SK-N-SH (cell line): ENCODE measurements around the gene LRRC8D.

Experiments
- ELF1 ChIP-seq: IDR thresholded peaks from 2 replicates; pipeline ENCODE4 v1.4.0; 2012
- EP300 ChIP-seq, 2 experiments: IDR thresholded peaks; 2 replicates each; pipeline versions ENCODE4 v1.4.0 to v1.6.1; 2012; ENCODE audit warnings: borderline replicate concordance in 1 of 2, low read depth in 1 of 2, low read length in 1 of 2
- GATA2 ChIP-seq: sonication (generic); formaldehyde crosslinking; IDR thresholded peaks from 2 replicates; pipeline ENCODE4 v1.5.0; 2020; ENCODE audit warnings: mild to moderate bottlenecking, missing genetic modification reagents
- JUND ChIP-seq: IDR thresholded peaks from 2 replicates; pipeline ENCODE4 v1.4.0; 2012
- POLR2AphosphoS5 ChIP-seq: IDR thresholded peaks from 2 replicates; pipeline ENCODE4 v1.6.1; 2012; ENCODE audit warnings: low read depth, low read length
- USF1 ChIP-seq: IDR thresholded peaks from 2 replicates; pipeline ENCODE4 v1.4.0; 2012; ENCODE audit warnings: low read depth, borderline replicate concordance
- YY1 ChIP-seq: IDR thresholded peaks from 2 replicates; pipeline ENCODE4 v1.4.0; 2012; ENCODE audit warnings: low read depth, mild to moderate bottlenecking
- ZBTB33 ChIP-seq: IDR thresholded peaks from 2 replicates; pipeline ENCODE4 v1.4.0; 2012; ENCODE audit warnings: low read depth, borderline replicate concordance
- TF ChIP-seq, protein P1 (sequence below): fragments of 200-600 bp; sonication (generic); IDR thresholded peaks from 2 replicates; pipeline ENCODE4 v1.6.1; 2017; ENCODE audit warnings: antibody characterized with exemption, mild to moderate bottlenecking, moderate library complexity

DNA sequence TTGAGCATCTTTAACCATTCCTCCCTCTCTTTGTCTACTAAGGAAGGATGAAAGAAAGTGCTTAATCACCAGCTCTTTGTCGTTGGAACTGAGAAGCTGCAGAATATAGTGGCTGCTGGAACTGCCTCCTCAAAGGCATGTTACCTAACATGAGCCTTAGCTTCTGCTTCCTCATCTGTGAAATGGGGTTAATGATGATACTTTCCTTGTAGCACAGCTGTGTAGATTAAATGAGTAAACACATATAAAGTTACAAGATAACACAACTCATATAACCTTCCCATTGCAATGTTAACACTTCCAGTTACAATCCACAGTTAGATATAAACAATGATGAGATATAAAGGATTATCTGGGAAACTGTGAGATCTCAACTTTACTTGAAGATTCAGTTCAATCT lies 125.7 kb downstream of the LRRC8D start:
- TF ChIP-seq ZBTB33 (no peak), YY1 (no peak), ELF1 (no peak), USF1 (no peak), GATA2 (CRISPR knock-in tag) (no peak), POLR2AphosphoS5 (no peak), EP300 (IDR thresholded peaks at IDR 0.05; ENCODE audit: borderline replicate concordance in 1 of 2, low read depth in 1 of 2, low read length in 1 of 2) (no peak), JUND (no peak)
- TF ChIP-seq, protein P1, sequence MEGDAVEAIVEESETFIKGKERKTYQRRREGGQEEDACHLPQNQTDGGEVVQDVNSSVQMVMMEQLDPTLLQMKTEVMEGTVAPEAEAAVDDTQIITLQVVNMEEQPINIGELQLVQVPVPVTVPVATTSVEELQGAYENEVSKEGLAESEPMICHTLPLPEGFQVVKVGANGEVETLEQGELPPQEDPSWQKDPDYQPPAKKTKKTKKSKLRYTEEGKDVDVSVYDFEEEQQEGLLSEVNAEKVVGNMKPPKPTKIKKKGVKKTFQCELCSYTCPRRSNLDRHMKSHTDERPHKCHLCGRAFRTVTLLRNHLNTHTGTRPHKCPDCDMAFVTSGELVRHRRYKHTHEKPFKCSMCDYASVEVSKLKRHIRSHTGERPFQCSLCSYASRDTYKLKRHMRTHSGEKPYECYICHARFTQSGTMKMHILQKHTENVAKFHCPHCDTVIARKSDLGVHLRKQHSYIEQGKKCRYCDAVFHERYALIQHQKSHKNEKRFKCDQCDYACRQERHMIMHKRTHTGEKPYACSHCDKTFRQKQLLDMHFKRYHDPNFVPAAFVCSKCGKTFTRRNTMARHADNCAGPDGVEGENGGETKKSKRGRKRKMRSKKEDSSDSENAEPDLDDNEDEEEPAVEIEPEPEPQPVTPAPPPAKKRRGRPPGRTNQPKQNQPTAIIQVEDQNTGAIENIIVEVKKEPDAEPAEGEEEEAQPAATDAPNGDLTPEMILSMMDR = no peak
